PC-9 (cell line): ENCODE data around the gene JADE2. TPM values are rescaled to one million over a fixed set of nuclear protein-coding genes. Genes with fewer than 3 reads are reported as not detected.

Source experiments
- BruUV-seq: library from RNA; stranded (reverse); fragments of 400-500 nt; replicated peaks from 2 replicates; lab custom pipeline; 2021; lab: Mats Ljungman, UMichigan
- CTCF ChIA-PET: fragments of 300-600 bp; sonication (Branson Sonifier 250); formaldehyde crosslinking; loops from one replicate; lab custom pipeline; 2022; ENCODE audit warnings: antibody characterized with exemption; lab: Charles Lee
- POLR2A ChIA-PET: fragments of 300-600 bp; sonication (Branson Sonifier 250); formaldehyde crosslinking; loops from one replicate; lab custom pipeline; 2022; ENCODE audit warnings: antibody characterized with exemption; ENCODE audit not compliant: unreplicated experiment; lab: Charles Lee
- DNase-seq, 2 experiments: peaks; one replicate each; pipeline versions ENCODE4 v3.0.0 to v3.0.0-alpha.2; 2015 to 2022; ENCODE audit warnings: mixed read lengths in 1 of 2
- H2AFZ ChIP-seq: fragments of 200-600 bp; sonication (generic); 2 replicates; pipeline ENCODE4 v1.8.1; 2017; ENCODE audit warnings: antibody characterized with exemption
- H3F3A ChIP-seq: fragments of 200-600 bp; sonication (generic); 2 replicates; pipeline ENCODE4 v1.8.1; 2017; ENCODE audit warnings: antibody characterized with exemption, mild to moderate bottlenecking, low read depth; ENCODE audit not compliant: insufficient read depth
- H3K27ac ChIP-seq: fragments of 200-600 bp; sonication (generic); 2 replicates; pipeline ENCODE4 v1.6.1; 2016; ENCODE audit warnings: mixed run types
- H3K27me3 ChIP-seq: fragments of 200-600 bp; sonication (generic); 2 replicates; pipeline ENCODE4 v1.6.1; 2016; ENCODE audit warnings: low read depth, mixed run types; ENCODE audit not compliant: insufficient read depth
- H3K36me3 ChIP-seq: fragments of 200-600 bp; sonication (generic); 2 replicates; pipeline ENCODE4 v1.6.1; 2016; ENCODE audit warnings: low read depth, mixed run types
- H3K4me1 ChIP-seq: fragments of 200-600 bp; sonication (generic); replicated peaks from 2 replicates; pipeline ENCODE4 v1.6.1; 2016; ENCODE audit warnings: mixed run types; ENCODE audit not compliant: insufficient read depth
- H3K4me2 ChIP-seq: fragments of 200-600 bp; sonication (generic); 2 replicates; pipeline ENCODE4 v1.6.1; 2017; ENCODE audit warnings: mixed run types
- H3K4me3 ChIP-seq: fragments of 200-600 bp; sonication (generic); 2 replicates; pipeline ENCODE4 v1.6.1; 2016; ENCODE audit warnings: mixed run types
- H3K79me2 ChIP-seq: fragments of 200-600 bp; sonication (generic); 2 replicates; pipeline ENCODE4 v1.6.1; 2017; ENCODE audit warnings: low read depth, mixed run types
- H3K9me2 ChIP-seq: fragments of 200-600 bp; sonication (generic); 2 replicates; pipeline ENCODE4 v1.8.1; 2017; ENCODE audit warnings: mild to moderate bottlenecking; ENCODE audit not compliant: insufficient read depth
- H3K9me3 ChIP-seq: fragments of 200-600 bp; sonication (generic); 2 replicates; pipeline ENCODE4 v1.8.1; 2016; ENCODE audit warnings: low read depth; ENCODE audit not compliant: insufficient read depth
- H4K20me1 ChIP-seq: fragments of 200-600 bp; sonication (generic); 2 replicates; pipeline ENCODE4 v1.8.1; 2017; ENCODE audit not compliant: insufficient read depth
- EZH2 ChIP-seq: fragments of 200-600 bp; sonication (generic); IDR thresholded peaks from 2 replicates; pipeline ENCODE4 v1.8.0; 2017; ENCODE audit warnings: antibody characterized with exemption, low read depth
- intact Hi-C: fragments of 100-400 bp; cut with micrococcal nuclease; formaldehyde crosslinking; loops from one replicate; pipeline ENCODE4 v1.10.0; 2022; ENCODE audit not compliant: unreplicated experiment
- total RNA-seq: library from RNA; stranded (reverse); gene quantifications from 2 replicates; pipeline ENCODE4 v1.2.3, GENCODE V29; 2021
- TF ChIP-seq, protein P1 (sequence below): fragments of 200-600 bp; sonication (generic); conservative IDR thresholded peaks from 2 replicates; pipeline ENCODE4 v1.6.1; 2017; ENCODE audit warnings: mixed run types, antibody characterized with exemption, mild to moderate bottlenecking, moderate library complexity

JADE2 gene
- total RNA-seq, 1 experiment from 2014 or later: 82.1 TPM

DNA sequence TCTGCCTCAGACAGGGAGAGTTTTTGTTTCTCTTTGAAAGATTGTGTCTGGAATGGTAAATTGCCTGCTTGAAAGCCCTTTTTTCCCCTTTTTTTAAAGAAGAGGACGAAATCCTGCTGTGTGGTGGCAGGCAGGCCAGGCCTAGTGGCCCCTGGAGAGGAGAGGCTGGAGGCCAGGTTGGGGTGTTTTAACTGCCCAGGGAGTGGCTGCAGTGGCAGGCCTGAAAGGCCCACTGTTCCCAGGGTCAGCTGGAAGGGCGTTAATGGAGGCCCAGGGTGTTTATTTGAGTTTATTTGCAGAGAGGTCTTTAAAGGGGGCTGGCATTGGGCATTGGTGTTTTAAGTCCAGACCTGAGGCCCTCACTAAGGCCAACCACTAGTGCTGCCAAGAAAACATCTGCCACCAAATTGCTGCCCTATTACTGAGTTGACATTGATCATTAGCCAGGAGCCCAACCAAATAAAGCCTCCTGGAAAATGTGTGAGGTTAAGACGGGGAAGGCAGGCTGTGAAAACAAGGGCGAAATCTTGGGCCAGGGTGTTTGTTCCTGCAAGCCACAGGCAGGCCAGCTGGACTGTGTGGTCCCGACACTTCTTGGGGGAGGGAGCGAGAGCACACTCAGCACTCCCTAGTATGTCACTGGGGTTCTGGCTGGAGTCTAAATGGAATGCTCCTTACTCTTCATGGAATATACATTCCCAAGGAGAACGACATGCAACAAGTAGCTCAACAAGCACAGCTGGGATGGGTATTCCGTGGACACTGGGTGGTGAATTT is 5.0 kb downstream of the JADE2 start:
- Histone ChIP-seq H3K27ac (no peak overlapping the region), H3K4me1 (peaks cover 11% of the 10 kb centered on the region), H3K9me2 (no peaks in the 10 kb centered on the region), H3K79me2 (peaks cover 92% of the 10 kb centered on the region), H3K4me3 (no peak overlapping the region), H3K4me2 (no peak overlapping the region), H4K20me1 (peaks cover 74% of the 10 kb centered on the region), H3F3A (peaks cover 5% of the 10 kb centered on the region; the same call in 1 of the 2 replicates), H3K36me3 (0 out of 2 replicates have a peak, but pooled peaks cover 7% of the 10 kb centered on the region), H3K27me3 (no peaks in the 10 kb centered on the region), H2AFZ (no peak overlapping the region), H3K9me3 (no peaks in the 10 kb centered on the region)
- POLR2A ChIA-PET: no interaction called here
- no peak for DNase-seq
- intact Hi-C loops: no loop called here
- no peak for TF ChIP-seq EZH2
- TF ChIP-seq, protein P1, sequence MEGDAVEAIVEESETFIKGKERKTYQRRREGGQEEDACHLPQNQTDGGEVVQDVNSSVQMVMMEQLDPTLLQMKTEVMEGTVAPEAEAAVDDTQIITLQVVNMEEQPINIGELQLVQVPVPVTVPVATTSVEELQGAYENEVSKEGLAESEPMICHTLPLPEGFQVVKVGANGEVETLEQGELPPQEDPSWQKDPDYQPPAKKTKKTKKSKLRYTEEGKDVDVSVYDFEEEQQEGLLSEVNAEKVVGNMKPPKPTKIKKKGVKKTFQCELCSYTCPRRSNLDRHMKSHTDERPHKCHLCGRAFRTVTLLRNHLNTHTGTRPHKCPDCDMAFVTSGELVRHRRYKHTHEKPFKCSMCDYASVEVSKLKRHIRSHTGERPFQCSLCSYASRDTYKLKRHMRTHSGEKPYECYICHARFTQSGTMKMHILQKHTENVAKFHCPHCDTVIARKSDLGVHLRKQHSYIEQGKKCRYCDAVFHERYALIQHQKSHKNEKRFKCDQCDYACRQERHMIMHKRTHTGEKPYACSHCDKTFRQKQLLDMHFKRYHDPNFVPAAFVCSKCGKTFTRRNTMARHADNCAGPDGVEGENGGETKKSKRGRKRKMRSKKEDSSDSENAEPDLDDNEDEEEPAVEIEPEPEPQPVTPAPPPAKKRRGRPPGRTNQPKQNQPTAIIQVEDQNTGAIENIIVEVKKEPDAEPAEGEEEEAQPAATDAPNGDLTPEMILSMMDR: no peak
- no TSS peak for BruUV-seq
- CTCF ChIA-PET: interaction anchor here (0.6 kb wide), 1 partner anchor 24 kb away, joined by 6 read pairs; no protein-coding TSS in a partner anchor

DNA sequence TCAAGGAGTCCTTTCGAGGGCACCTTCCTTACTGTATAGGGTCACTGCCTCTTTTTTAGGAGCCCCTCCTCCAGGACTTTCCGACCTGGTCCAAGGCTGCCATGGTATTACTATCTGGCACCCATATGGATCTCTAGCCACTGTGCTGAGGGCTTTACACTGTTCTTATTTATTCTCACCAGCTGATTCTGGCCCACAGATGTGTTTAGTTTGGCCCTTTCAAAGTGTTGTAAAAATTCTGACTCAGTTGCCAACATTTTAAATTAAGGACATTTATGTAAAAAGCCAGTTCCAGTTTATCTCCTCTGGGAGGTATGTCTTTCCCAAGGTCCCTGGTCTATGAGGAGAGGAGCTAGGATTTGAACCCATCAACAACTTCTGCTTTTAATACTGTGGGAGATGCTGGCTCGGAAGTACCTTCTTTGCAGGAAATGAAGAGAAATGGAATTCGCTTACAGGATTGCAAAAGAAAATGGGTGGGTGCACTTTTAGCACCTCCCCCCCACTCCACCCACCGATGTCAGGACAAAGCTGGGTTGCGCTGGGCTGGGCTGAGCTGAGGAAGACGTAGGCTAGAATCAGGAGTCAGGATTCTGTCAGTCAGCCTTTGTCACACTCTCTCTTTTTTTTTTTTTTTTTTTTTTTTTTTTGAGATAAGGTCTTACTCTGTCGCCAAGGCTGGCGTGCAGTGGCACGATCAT is 7.8 kb downstream of the JADE2 start:
- no peak for TF ChIP-seq EZH2
- TF ChIP-seq, protein P1: no peak
- Histone ChIP-seq H3K27ac (no peak overlapping the region), H3K79me2 (peaks cover 72% of the 10 kb centered on the region), H3K9me3 (no peaks in the 10 kb centered on the region), H3K4me1 (peaks cover 6% of the 10 kb centered on the region), H3K27me3 (no peaks in the 10 kb centered on the region), H3F3A (no peaks in the 10 kb centered on the region; the same call in 1 of the 2 replicates), H3K4me2 (no peak overlapping the region), H4K20me1 (peaks cover 72% of the 10 kb centered on the region), H3K36me3 (0 out of 2 replicates have a peak, but pooled peaks cover 7% of the 10 kb centered on the region), H2AFZ (no peak overlapping the region), H3K9me2 (no peaks in the 10 kb centered on the region), H3K4me3 (no peak overlapping the region)
- intact Hi-C loops: no loop called here
- no TSS peak for BruUV-seq
- POLR2A ChIA-PET: interaction anchor here (0.6 kb wide), 1 partner anchor 129 kb away, joined by 9 read pairs; no protein-coding TSS in a partner anchor
- CTCF ChIA-PET: no interaction called here
- no peak for DNase-seq

DNA sequence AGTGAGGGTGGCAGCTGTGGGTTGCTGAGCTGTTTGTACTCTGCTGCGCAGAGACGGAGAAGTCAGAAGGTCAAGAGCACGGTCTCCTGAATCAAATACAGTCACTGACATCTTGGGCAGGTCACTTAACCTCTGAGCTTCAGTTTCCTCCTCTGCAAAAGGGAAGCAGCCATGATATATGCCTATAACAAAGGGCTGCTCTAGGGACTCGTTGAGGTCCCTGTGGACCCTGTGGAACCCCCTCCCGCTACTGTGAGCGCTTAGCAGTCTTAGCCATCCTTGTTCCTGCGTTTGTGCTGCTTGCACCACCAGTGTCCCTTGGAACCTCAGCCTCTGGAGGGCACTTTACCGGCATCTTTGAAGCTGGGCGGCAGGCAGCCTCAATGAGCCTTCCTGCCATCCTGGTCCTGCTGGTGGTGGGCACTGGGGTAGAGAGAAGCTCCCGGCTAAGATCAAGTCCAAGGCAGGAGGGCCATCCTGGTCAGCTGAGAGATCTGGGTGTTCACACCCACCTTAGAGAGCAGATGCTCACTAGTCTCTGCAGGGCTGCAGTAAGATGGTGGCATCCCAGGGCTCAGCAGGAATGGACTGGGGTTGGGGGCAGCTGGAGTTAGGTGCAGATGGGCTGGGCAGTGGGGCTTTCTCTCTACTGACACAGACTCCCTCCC is 8.7 kb downstream of the JADE2 start:
- H3K79me2 ChIP-seq: peaks cover 63% of the 10 kb centered on the region
- CTCF ChIA-PET: no interaction called here
- POLR2A ChIA-PET: no interaction called here

More for the DNA sequence above, 8.7 kb downstream of the JADE2 start:
- no peaks in the 10 kb centered on the region for H3K9me3 ChIP-seq
- TF ChIP-seq, protein P1: no peak
- no peak for TF ChIP-seq EZH2
- peaks cover 63% of the 10 kb centered on the region for H4K20me1 ChIP-seq
- no peaks in the 10 kb centered on the region for H3K27me3 ChIP-seq
- H3K27ac ChIP-seq: no peak overlapping the region
- no peak overlapping the region for H3K4me2 ChIP-seq
- H2AFZ ChIP-seq: no peak overlapping the region
- BruUV-seq: no TSS peak
- no peak overlapping the region for H3K4me3 ChIP-seq
- H3F3A ChIP-seq: no peaks in the 10 kb centered on the region; the same call in 1 of the 2 replicates
- 0 out of 2 replicates have a peak, but pooled peaks cover 3% of the 10 kb centered on the region for H3K36me3 ChIP-seq
- no peaks in the 10 kb centered on the region for H3K4me1 ChIP-seq
- H3K9me2 ChIP-seq: no peaks in the 10 kb centered on the region
- no peak for DNase-seq
- intact Hi-C loops: no loop called here
